Effector CD4-positive, alpha-beta T cell (primary cell): ENCODE data around the gene DGUOK.
"Not testable (repeated sequence)": the region's sequence is repeated elsewhere in the genome, so short reads cannot be mapped to it uniquely, and the experiment has no call there.

Experiments
- DNase-seq: peaks from one replicate; pipeline ENCODE4 v3.0.0-alpha.2; 2020
- total RNA-seq: gene quantifications from one replicate; lab custom pipeline; 2026; lab: John Stamatoyannopoulos, UW

The DGUOK gene
- 24.4 reads per million, percentile 51 among the genes with 10 or more reads in this experiment for total RNA-seq

DNA sequence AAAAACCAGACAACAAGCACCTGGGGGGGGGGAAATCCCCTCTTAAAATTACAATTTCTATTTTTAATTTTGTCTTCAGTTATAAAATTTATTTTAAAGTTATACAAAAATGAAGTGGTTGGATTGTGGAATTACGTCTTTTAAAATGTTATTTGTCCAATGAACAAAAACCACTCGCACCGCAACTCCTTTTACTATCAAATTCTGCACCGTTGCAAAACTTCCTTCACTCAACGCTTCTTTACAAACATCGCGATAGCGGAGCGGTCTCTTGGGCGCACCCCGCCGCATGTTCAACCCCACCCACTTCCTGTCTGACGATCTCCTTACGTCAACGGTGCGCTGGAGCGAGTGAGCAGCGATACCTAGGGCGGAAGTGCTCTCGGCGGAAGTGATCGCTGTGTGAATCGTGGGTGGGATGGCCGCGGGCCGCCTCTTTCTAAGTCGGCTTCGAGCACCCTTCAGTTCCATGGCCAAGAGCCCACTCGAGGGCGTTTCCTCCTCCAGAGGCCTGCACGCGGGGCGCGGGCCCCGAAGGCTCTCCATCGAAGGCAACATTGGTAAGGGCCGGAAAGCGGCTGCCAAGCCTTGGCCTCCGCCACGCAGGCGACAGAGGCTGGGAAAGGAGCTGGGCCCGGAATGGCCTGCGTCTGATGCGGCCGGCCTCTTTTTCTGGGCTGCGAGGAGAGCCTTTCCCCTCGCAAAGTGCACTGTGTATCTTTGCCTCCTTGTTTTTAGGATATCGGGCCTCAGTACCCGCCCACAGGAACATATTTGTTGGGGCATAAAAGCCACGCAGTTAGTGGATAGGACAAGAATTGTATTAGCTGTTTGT lies at the start of gene DGUOK:
TSS of gene DGUOK (plus strand) at position 388 of the 835 bp plus-strand sequence. CDS start at position 419, 31 bp downstream.
- DNase-seq = peak; percentile 96

DNA sequence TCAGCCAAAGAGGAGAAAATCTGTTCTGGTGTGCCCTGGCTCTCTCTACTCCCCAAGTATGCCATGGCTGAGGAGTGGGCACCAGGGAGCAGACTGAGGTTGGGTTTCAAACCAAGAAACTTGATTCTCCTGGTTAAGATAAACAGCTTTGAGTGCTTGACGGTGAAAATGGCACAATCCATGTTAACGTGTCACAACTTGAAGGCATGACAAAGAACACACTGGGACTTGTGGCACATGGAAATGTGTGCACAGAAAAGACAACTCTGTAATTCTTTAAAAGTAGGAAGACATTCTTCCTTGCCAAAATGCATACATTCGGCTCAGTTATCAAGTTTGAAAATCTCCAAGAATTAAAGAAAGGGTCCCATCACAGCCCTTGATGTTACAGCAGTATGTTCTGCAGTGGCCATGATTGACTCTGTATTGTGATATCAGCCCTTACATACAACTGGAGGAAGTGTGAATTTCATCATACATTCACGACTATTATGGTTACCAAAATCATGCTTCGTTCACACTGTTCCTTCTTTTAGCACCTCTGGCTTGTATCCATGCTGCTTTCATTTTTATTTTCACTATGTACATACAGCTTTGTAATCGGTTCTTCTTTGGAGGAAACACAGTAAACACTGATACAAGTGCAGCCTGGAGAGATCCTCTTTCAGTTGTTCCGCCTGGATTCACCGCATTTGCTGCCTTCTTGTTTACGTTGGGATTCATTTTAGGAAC lies 49.4 kb upstream of the DGUOK start:
- DNase-seq = no peak

DNA sequence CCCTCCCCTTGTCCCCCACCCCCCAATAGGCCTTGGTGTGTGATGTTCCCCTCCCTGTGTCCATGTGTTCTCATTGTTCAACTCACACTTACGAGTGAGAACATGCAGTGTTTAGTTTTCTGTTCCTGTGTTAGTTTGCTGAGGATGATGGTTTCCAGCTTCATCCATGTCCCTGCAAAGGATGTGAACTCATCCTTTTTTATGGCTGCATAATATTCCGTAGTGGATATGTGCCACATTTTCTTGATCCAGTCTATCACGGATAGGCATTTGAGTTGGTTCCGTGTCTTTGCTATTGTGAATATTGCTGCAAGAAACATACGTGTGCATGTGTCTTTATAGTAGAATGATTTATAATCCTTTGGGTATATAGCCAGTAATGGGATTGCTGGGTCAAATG lies 48.7 kb upstream of the DGUOK start:
- DNase-seq = not testable (repeated sequence)

DNA sequence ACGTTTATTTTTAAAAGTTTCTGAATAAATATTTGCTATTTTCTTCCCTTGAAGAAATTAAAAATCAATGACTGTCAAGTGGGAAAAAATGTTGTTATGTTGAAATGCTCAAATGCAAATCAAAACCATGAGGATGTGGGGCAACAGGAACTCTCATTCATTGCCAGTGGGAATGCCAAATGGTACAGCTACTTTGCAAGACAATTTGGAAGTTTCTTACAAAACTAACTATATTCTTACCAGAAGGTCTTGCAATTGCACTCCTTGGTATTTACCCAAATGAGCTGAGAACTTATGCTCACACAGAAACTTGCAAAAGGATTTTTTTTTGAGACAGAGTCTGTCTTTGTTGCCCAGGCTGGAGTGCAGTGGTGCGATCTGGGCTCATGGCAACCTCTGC lies 41.3 kb upstream of the DGUOK start:
- no peak for DNase-seq

DNA sequence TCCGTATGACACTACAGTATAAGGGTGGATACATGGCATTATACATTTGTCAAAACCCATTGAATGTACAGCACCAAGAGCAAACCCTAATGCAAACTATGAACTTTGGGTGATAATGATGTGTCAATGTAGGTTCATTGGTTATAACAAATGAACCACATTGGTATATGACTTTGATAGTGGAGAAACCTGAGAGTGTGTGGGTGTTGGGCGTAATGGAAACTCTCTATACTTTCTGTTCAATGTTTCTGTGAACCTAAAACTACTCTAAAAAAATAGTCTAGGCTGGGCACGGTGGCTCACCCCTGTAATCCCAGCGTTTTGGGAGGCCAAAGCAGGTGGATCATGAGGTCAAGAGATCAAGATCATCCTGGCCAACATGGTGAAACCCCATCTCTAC lies 40.3 kb upstream of the DGUOK start:
- DNase-seq = no peak

DNA sequence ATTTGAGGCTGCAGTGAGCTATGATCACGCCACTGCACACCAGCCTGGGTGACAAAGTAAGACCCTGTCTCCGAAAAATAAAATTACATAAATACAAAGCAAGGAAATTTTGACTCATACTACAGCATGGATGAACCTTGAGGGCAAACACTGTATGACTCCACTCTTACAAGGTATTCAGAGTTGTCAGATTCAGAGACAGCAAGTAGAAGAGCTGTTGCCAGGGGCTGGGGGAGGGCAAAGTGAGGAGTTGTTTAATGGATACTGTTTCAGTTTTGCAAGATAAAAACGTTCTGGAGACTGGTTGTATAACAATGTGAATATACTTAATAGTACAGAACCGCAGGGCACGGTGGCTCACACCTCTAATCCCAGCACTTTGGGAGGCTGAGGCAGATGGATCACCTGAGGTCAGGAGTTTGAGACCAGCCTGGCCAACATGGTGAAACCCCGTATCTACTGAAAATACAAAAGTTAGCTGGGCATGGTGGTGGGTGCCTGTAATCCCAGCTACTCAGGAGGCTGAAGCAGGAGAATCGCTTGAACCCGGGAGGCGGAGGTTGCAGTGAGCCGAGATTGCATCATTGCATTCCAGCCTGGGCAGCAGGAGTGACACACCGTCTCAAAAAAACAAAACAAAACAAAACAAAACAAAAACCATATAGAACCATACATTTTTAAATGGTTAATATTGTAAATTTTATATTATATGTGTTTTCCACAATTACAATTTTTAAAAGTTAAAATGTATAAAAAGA lies 38.9 kb upstream of the DGUOK start:
- not testable (repeated sequence) for DNase-seq

DNA sequence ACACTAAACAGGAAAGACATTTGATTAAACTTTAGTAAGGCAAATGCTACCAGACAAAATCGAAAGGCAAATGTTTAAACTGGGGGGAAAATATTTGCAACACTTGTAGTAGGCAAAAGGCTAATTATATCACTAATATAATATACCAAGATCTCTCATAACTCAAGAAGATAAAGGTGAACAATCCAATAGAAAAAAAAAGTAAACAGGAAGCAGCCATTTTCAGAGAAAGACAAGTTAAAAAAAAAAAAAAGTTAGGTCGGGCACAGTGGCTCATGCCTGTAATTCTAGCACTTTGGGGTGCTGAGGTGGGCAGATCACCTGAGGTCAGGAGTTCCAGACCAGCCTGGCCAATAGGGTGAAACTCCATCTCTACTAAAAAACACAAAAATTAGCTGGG lies 38.3 kb upstream of the DGUOK start:
- no peak for DNase-seq

DNA sequence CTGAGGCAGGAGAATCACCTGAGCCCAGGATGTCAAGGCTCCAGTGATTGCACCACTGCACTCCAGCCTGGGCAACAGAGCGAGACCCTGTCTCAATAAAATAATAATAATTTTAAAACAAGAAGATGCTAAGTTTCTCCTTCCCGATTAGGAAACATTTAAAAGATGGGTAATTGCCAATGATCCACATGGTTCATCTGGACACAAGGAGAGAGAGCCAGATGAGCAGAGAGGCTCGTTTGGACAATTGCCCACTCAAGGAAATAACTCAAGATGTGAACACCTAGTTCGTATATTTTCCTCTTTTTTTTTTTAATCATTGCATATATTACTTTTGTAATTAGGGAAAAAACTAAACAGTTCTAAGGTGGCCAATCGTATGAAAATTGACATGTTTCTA lies 37.5 kb upstream of the DGUOK start:
- no peak for DNase-seq

DNA sequence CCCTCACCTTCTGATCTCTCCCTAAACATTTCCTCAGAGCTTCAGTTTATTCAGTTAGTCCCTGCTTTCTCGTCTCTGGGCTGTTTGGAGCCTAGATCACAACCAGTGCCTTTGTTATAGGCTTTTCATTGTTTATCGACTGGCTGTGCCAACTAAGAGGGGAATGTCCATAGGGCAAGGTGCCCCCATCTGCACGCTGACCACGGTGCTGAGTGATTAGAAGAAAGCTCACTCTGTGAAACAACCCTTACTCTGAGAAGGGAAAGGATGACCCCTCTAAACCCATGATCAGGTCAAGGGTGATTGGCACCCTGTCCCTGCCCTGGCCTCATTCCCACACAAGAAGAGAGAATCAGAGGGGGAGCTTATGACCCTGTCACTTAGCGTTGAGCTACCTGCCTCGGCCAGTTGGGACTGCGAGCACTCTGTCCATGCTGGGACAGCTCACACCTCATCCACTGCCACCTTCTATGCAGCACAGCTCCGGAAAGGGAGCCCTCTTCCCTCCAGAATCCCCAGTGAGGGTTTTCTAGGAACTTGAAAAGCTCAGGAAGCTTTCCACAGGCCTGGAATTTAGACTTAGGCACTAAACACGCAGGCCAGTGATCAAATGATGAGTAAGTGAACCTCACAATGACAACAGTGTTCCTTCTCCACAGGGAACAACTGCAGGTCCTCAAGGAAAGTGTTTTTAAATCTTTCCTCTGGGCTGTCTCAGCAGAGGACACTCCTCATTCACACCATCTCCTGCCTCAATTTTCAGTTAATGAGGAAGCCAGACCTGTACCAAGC lies 36.2 kb upstream of the DGUOK start:
- DNase-seq = no peak

DNA sequence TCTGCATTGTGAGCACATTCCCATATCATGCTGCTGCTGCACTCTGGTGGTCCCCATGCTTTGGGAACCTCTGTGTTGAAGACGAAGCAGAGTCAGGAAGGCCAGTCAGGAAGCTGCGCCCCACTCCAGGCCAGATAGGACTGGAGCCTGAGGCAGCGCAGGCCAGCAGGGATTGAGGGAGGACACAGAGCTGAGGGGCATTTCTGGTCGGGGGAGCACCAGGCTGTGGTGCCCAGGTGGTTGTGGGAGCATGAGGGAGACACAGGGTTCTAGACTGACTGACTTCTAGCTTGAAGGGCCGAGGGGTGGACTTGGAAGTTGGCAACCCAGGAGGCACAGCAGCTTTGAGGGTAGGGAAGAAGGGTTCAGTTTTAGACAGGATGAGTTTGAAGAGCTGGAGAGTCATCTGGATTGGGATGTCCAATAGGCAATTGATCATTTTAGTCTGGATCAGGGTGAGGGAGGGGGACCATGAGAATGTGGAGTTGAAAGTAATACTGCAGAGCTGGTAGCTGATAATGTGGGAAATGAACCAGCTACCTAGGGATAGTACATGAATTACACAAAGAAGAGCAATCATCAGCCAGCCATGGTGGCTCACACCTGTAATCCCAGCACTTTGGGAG lies 35.3 kb upstream of the DGUOK start:
- no peak for DNase-seq

DNA sequence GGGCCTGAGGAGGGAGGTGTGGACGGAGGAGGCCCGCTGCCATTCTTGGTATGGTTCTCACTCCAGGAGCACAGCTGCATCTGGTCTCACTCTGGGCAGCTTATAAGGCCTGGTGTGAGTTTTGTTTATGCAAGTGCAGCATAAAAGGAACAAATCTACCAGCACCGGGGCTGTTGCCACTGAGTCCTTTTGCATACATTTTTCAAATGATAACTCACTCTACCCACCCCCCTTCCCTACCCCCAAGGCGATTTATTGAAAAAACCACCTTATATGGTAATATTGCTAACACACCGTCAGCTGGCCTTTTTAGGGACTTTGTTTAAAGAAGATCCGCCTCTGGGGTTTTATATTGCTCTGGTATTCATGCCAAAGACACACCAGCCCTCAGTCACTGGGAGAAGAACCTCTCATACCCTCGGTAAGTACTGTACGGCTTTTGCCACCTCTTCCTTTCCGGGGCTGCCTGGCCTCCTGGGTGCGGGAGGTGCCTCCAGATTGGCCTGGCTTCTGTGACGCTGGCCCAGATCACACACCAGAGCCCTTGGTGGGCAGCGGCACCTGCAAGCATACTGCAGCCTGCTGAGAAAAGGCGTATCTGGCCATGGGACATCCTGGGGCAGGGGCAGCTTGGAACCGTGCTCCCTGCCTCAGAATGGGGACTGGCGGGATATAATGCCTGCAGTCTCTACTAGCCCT lies 33.9 kb upstream of the DGUOK start, which contains the start of gene ACTG2:
TSS of gene ACTG2 (plus strand) at position 378 of the 699 bp plus-strand sequence. CDS start 8,304 bp downstream, outside the sequence.
- DNase-seq = no peak

DNA sequence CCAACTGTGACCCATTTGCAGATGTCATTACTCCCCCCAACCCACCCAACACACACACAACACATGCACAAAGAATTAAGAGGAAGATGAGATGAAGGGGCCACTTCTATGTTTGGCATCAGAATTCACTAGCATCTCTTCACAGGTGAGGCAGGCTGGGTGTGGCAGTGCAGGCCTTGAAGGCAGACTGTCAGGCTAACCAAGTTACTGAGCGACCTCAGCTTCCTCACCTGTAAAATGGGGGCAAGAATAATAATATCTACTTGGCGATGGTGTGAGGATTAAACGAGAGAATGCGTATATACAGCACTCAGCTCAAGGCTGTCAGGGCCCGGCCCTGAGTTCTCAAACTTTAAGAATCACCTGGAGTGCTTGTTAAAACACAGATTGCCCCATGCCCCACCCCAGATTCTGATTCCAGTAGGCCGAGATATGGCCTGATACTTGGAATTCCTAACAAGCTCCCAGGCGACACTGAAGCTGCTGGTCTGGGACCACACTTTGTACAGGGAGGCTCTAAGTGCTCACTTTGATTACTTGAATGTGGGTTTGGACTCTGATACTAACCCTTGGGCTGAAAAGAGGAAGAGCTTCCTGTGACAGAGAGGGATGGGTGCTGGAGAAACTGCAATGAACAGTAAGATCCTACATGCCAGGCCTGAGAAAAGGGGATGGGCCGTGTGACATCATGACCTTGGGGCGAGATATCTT lies 32.8 kb upstream of the DGUOK start:
- DNase-seq = no peak

DNA sequence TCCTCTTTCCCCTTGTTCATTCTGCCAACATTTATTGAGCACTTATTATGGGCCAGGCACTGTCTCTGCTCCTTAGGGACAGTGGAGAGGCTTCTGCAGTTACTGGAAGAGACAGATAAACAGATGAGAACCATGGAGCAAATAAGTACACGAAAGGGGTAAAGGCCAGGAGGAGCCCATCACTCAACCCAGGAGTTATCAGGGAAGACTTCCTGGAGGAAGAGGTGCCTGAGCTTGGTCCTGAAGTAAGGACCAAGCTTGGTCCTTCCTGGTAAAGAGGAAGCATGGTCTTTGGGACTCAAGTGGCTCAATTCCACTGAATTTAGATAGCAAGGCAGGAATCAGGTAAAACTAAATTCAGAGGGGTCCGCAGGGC lies 32.2 kb upstream of the DGUOK start:
- no peak for DNase-seq

DNA sequence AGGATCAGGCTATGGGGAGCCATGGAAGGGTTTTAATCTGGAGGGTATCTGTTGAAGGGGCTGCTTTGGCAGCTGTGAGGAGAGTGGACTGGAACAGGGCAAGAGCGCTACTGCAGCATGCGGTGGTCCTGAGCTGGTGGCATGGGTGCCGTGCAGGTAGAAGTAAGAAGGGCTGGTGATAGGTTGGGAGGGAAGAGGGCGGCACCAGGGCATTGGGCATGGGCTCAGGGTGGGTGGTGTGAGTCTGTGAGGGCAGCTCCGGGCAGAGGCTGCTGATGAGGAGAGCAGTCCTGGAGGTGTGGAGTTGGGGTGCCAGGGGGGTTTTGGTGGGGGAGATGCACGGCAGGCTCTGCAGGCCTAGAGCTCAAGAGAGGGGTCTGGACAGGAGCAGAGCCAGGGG lies 31.8 kb upstream of the DGUOK start:
- DNase-seq = no peak

DNA sequence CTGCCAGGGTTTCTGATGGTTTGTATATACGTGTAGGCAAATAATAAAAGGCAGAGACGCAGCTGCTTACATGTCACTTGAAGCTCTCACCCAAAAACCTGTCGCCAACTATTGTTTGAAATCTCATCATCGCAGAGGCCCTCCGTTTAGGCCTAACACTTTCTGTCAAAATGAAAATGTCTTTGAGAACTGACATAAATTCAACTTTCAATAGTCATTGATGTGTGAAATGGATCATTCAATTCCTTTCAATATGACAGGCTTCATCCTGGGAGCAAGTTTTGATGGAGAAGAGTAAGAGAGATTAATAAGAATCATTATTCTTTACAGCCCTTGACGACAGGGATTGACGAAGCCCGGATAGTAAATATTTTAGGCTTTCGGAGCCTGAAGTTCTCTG lies 31.2 kb upstream of the DGUOK start:
- DNase-seq = no peak

DNA sequence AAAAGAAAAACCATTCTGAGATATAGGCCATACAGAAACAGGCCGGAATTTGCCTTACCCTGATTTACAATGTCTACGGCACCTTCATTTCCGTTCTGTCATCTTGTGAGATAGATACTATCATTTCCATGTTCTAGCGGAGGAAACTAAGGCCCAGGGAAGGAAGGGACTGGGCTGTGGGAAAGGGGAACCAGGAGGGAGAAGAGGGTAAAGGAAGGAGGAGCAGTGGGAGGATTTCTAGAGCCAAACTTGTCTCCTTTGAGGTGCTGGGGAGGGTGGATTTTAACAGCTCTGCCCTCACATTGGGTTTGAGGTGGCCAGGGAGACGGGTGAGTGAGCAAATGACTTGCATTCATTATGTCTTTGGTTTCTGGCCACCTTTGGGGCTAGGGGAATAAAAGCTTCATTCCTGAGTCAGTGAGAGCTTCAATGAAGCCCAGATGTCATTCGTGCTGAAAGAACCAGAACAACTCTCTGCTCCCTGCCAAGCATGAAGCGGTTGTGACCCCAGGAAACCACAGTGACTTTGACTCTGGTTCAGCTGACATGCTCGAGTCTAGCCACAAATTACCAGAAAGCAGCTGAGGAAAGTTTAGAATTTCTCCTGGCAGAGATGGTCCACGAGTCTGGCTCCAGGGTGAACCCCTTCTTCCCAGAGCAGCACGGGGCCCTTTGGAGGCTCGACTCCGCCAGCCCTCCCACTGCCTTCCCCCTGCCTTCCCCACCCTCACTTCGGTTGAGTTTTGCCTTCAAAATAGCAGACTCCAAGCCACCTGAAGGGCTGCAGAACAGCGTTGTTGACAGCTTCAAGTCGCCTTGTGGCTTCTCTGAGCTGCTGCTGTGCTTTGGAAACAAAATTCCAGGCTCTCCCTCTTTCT lies 30.1 kb upstream of the DGUOK start:
- DNase-seq = no peak

DNA sequence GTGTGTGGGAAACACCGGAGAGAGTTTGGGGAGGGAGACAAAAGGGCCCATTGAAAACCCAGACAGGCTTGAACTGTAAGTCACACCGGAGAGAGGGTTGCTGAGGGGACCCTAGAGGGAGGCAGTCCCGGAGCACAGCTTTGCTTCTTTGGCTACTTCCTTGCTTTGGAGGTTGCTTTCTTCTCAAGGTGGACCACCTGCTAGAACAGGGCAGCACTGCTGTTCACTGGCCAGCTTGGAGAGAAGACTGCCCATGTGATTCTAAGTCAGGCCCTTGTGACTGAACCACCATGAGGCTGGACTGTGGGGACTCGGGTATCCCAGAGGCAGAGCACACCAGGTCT lies 29.5 kb upstream of the DGUOK start:
- no peak for DNase-seq

DNA sequence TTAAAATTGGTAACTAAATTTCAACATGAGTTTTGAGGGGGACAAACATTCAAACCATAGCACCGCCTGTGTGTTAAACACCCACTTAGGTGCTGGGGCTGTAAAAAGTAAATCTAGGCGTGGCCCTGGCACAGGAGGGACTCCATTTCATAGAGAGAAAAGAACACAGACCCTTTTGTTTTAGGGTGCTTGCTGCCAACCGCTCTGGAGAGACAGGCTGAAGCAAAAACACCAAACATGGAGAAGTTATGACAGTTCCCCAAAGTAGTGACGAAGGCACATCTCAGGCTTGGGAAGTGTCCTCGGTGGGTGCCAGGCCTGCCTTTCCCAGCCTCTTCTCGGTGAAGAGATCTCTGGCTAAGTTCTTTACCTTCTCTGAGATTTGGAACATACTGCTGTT lies 28.7 kb upstream of the DGUOK start:
- no peak for DNase-seq

DNA sequence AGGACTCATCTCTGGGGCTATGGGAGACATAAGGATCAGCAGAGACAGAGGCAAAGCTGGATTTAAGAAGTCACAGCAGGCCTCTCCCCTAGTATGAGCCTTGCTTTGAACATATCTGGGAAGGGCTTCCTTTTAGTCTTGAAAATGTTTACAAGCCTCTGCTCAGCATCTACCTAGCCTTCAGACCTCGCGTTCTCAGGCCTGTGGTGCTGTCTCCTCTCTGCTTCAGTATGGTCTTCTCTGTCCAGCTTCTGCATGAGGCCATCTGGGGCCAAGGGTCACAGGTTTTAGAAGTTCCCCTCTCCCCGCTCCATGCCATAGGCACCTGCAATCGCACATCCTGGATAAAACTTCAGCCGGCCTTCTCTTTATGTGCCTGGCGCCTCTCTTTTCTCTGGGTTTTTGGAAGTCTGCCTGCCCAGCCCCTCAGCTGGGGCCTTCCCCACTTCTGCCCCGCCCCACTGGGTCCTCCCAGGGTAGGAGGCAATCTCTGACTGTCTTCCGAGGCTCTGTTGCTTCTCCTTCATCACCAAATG lies 26.8 kb upstream of the DGUOK start:
- DNase-seq = no peak
